Transverse colon (tissue), 4 donors: Measurements from ENCODE around the gene CANT1. TPM values are rescaled to one million over a fixed set of nuclear protein-coding genes. Genes with fewer than 3 reads are reported as not detected.

Experiments
- DNase-seq: peaks from one replicate; pipeline ENCODE4 v3.0.0-alpha.2; 2019
- H3K27ac ChIP-seq, 4 donors: fragments of 200-600 bp; sonication (generic); 2 replicates each; pipeline ENCODE4 v1.5.1; 2016 to 2018; ENCODE audit warnings: inconsistent platforms in 4 of 4
- H3K27me3 ChIP-seq: fragments of 200-600 bp; sonication (generic); 2 replicates; pipeline ENCODE4 v1.5.1; 2017; ENCODE audit warnings: inconsistent platforms
- H3K36me3 ChIP-seq, 4 donors: fragments of 200-600 bp; sonication (generic); 2 replicates each; pipeline ENCODE4 v1.5.1; 2017 to 2019; ENCODE audit warnings: inconsistent platforms in 4 of 4
- H3K4me1 ChIP-seq, 4 donors: fragments of 200-600 bp; sonication (generic); 2 replicates each; pipeline ENCODE4 v1.5.1; 2017 to 2020; ENCODE audit warnings: inconsistent platforms in 4 of 4
- H3K4me3 ChIP-seq, 4 donors: fragments of 200-600 bp; sonication (generic); 1 replicate in 1 of 4; 2 replicates in 3 of 4; pipeline versions ENCODE4 v1.5.1 to v1.6.1; 2017 to 2019; ENCODE audit warnings: inconsistent platforms in 4 of 4
- H3K9me3 ChIP-seq, 2 donors: fragments of 200-600 bp; sonication (generic); 2 replicates each; pipeline ENCODE4 v1.5.1; 2017 to 2019; ENCODE audit warnings: inconsistent platforms in 2 of 2
- EP300 ChIP-seq: sonication (generic); formaldehyde crosslinking; IDR thresholded peaks from one replicate; pipeline ENCODE4 v1.6.1; 2017; ENCODE audit warnings: antibody characterized with exemption, low read depth
- POLR2A ChIP-seq: fragments of 450-650 bp; IDR thresholded peaks from one replicate; pipeline ENCODE4 v1.6.1; 2016; ENCODE audit warnings: antibody characterized with exemption, mild to moderate bottlenecking, moderate library complexity
- POLR2AphosphoS5 ChIP-seq, 3 donors: sonication (generic); formaldehyde crosslinking; IDR thresholded peaks; one replicate each; pipeline ENCODE4 v1.6.1; 2016; ENCODE audit warnings: antibody characterized with exemption in 3 of 3
- WGBS, 2 donors: methylation state at CpG; one replicate each; pipeline ENCODE4 v1.1.5; 2018; ENCODE audit warnings: low coverage in 1 of 2; 5-methylcytosine and 5-hydroxymethylcytosine counted together
- in situ Hi-C, 4 donors: fragments of 200-750 bp; cut with MboI; loops; one replicate each; pipeline versions ENCODE4 v1.15.0 to v1.15.1; 2017; ENCODE audit warnings: low sequenced_read_pairs in 3 of 4, low pct_ligation_motif_present in 1 of 4, low pct_unique_long_range_greater_than_20kb in 1 of 4
- intact Hi-C: fragments of 100-400 bp; cut with DNase I; formaldehyde crosslinking; loops from one replicate; pipeline ENCODE4 v1.15.1; 2023; ENCODE audit warnings: low total_unique reads
- total RNA-seq, 4 donors: library from RNA; depleted of rRNA; stranded (reverse); fragments of >200 nt; gene quantifications; one replicate each; pipeline ENCODE4 v1.1.0, GENCODE V29; 2016
- TF ChIP-seq, protein P1 (sequence below), 5 experiments: fragments of 200-600 bp in 3 of 5; fragments of 450-650 bp in 2 of 5; sonication (generic) in 3 of 5; IDR thresholded peaks; 1 replicate in 2 of 5; 2 replicates in 3 of 5; pipeline ENCODE4 v1.5.1; 2016 to 2017; ENCODE audit warnings: antibody characterized with exemption in 5 of 5, inconsistent platforms in 3 of 5, mild to moderate bottlenecking in 2 of 5, moderate library complexity in 1 of 5

CANT1 gene
- 100 to 1,000 TPM in 3 of 4 donors, 10 to 100 TPM in 1; 89.4 to 231 (median 138) TPM for total RNA-seq

DNA sequence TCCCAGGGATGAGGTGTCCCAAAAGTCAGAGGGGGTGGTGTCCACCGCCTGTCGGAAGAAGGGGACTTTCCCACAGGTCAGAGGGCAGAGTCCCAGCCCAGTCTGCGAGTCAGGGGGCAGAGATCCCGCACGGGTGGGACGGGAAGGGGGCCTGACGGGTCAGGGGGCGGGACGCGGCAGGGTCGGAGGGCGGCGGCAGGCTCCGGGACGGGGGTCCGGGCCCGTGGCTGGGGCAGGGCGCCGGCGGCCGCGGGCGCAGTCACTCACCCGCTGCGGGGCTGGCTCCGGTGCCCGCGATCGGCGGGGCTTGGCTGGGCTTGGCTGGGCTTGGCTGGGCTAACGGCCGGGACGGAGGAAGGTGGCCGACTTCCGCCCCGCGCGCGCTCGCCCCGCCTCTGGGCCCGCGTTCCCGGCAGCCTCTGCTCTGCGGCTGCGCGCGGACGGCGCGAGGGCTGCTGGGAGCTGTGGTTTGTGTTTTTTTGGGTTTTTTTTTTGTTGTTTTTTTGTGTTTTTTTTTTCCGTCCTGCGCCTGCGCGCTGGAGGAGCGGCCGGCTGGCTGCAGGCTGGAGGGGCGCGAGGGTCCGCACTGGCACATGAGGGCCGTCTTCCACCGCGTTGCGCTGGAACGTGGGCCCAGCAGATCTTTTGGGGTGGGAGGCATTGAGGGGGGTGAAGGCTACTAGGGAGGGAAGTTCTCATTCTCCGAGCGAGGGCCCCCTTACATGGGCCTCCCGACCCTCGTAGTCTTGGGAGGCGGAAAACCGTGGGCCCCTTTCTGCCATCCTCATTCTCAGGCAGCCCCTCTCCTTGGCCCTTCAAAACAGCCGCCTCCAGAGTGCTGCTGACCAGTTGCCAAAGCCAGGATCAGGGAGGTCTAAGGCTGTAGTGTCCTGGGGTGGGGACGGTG is at the start of gene CANT1:
CANT1 (minus strand) TSS at position 368 of the 907 bp plus-strand sequence. CDS start 12,142 bp downstream, outside the sequence.
- in situ Hi-C loops = no loop called here
- intact Hi-C loops = no loop called here
- peak; percentile 64 to 93 (median 87) for TF ChIP-seq POLR2AphosphoS5 (IDR thresholded peaks at IDR 0.05)
- TF ChIP-seq POLR2A = peak; percentile 63
- TF ChIP-seq, protein P1, sequence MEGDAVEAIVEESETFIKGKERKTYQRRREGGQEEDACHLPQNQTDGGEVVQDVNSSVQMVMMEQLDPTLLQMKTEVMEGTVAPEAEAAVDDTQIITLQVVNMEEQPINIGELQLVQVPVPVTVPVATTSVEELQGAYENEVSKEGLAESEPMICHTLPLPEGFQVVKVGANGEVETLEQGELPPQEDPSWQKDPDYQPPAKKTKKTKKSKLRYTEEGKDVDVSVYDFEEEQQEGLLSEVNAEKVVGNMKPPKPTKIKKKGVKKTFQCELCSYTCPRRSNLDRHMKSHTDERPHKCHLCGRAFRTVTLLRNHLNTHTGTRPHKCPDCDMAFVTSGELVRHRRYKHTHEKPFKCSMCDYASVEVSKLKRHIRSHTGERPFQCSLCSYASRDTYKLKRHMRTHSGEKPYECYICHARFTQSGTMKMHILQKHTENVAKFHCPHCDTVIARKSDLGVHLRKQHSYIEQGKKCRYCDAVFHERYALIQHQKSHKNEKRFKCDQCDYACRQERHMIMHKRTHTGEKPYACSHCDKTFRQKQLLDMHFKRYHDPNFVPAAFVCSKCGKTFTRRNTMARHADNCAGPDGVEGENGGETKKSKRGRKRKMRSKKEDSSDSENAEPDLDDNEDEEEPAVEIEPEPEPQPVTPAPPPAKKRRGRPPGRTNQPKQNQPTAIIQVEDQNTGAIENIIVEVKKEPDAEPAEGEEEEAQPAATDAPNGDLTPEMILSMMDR (IDR thresholded peaks at IDR 0.05) = no peak
- no peak for TF ChIP-seq EP300

DNA sequence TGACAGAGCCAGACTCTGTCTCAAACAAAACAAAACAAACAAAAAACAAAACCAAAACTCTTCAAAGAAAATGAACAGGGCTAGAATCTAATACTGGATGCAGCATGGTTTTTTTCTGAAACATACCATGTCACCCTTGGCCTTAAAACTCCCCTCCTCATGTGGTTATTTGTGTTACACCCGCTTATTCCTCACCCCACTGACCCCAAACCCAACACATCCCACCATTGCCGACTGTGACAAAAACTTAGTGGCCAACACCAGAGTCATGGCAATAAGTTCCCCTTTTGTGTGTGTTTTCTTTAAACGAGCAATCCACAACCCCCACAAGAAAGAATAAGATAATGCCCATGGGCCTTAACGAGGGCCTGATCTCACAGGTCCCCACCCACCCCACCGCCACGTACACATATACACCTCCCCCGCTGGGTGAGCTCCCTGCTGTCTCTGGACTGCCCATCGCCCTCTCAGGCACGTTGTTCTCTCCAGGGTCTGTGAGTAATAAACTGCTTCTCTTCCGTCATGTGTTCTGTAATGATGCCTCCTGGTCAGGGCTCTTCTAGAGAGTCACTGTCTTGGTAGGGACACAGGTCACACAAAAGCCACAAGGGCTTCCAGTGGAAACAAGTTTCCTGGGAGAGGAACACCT is 48.3 kb upstream of the CANT1 start:
- TF ChIP-seq, protein P1 (IDR thresholded peaks at IDR 0.05) = no peak
- TF ChIP-seq EP300 = no peak
- TF ChIP-seq POLR2A = no peak
- no peak for TF ChIP-seq POLR2AphosphoS5 (IDR thresholded peaks at IDR 0.05)
- intact Hi-C loops = loop anchor here (10.0 kb wide), 1 partner anchor 1003 kb away; no protein-coding TSS in a partner anchor
- no peaks in the 10 kb centered on the region for H3K27me3 ChIP-seq
- no peak overlapping the region for H3K27ac ChIP-seq
- DNase-seq = no peak
- 73 to 100% methylated on average over 1 to 10 of the region's 10 CpGs for WGBS, 2 donors
- no peak overlapping the region for H3K4me3 ChIP-seq
- no peaks in the 10 kb centered on the region for H3K4me1 ChIP-seq
- peaks cover 4 to 9% of the 10 kb centered on the region in 2 donors for H3K9me3 ChIP-seq
- in situ Hi-C loops = loop anchor here in 3 of 4 donors (10.0 to 25.0 kb wide), 2 partner anchors 329 to 337 kb away; no protein-coding TSS in a partner anchor
- H3K36me3 ChIP-seq = no peaks in the 10 kb centered on the region

More for the DNA sequence above, at the start of gene CANT1:
- 0 to 1% methylated on average over 10 to 49 of the region's 73 CpGs for WGBS, 2 donors
- Histone ChIP-seq H3K9me3 (no peaks in the 10 kb centered on the region), H3K27me3 (no peaks in the 10 kb centered on the region), H3K4me3 (peak within 1 kb of the TSS; percentile 69 to 100 (median 84)), H3K36me3 (no peaks in the 10 kb centered on the region), H3K27ac (peak within 1 kb of the TSS; percentile 82 to 95 (median 92)), H3K4me1 (peaks cover 31 to 51% (median 47%) of the 10 kb centered on the region in 4 donors)
- peak; percentile 89 for DNase-seq

DNA sequence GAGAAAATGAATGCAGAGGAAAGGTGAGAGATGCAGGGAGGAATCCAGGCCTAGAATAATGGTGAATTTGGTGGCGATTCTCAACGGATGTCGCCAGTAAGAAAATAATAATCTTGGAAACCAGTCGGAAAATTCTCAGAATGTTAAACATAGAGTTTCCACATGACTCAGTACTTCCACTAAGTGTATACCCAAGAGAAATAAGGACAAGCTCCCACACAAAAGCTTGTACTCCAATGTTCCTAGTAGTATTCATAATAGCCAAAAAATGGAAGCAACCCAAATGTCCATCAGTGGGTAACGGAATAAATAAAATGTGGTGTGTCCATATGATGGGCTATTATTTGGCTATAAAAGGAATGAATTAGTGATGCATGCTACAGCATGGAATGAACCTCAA is 45.6 kb upstream of the CANT1 start:
- in situ Hi-C loops = loop anchor here in 3 of 4 donors (10.0 to 25.0 kb wide), 2 partner anchors 332 to 340 kb away; no protein-coding TSS in a partner anchor
- Histone ChIP-seq H3K9me3 (peaks cover 4 to 9% of the 10 kb centered on the region in 2 donors), H3K4me3 (no peak overlapping the region), H3K36me3 (no peaks in the 10 kb centered on the region), H3K4me1 (no peaks in the 10 kb centered on the region), H3K27me3 (no peaks in the 10 kb centered on the region), H3K27ac (no peak overlapping the region)
- intact Hi-C loops = loop anchor here (10.0 kb wide), 1 partner anchor 1000 kb away; no protein-coding TSS in a partner anchor
- WGBS, 2 donors = 89 to 96% methylated on average over 4 to 5 of the region's 5 CpGs
- TF ChIP-seq POLR2A = no peak
- TF ChIP-seq POLR2AphosphoS5 (IDR thresholded peaks at IDR 0.05) = no peak
- no peak for TF ChIP-seq EP300
- TF ChIP-seq, protein P1 (IDR thresholded peaks at IDR 0.05) = no peak
- DNase-seq = no peak
